HepG2 (cell line): Measurements from ENCODE around the gene TEX35. TPM values are rescaled to one million over a fixed set of nuclear protein-coding genes. Genes with fewer than 3 reads are reported as not detected.
A peak's percentile ranks its signal among the peaks of the same experiment; 100 is the strongest.

ENCODE experiments used
- ATAC-seq: fragments of 200-7000 bp; cut with Tn5 transposase; 3 replicates; pipeline ENCODE4 v1.9.1; 2020; ENCODE audit warnings: mild to moderate bottlenecking, moderate library complexity
- BruUV-seq: library from RNA; stranded (reverse); fragments of 400-500 nt; replicated peaks from 2 replicates; lab custom pipeline; 2021; lab: Mats Ljungman, UMichigan
- CTCF ChIA-PET: fragments of 300-600 bp; formaldehyde crosslinking; extraction: SDS; loops from one replicate; lab custom pipeline; 2021; ENCODE audit warnings: low total read pairs, inconsistent platforms, low intra/inter-chr PET ratio; lab: Yijun Ruan, JAX
- POLR2A ChIA-PET: fragments of 350-600 bp; sonication (Branson Sonifier 250); formaldehyde crosslinking; loops from one replicate; lab custom pipeline; 2020; ENCODE audit warnings: antibody characterized with exemption, inconsistent platforms; lab: Yijun Ruan, JAX
- DNase-seq: peaks from one replicate; pipeline ENCODE4 v3.0.0-alpha.2; 2015; ENCODE audit warnings: low spot score
- FAIRE-seq: peaks from 3 replicates; lab custom pipeline; 2011; peaks lifted over from hg19 to GRCh38; lab: Jason Lieb, UNC
- H2AFZ ChIP-seq: one replicate; pipeline ENCODE4 v1.6.1; 2011; ENCODE audit warnings: low read length, inconsistent platforms
- H3K27ac ChIP-seq: fragments of 300-600 bp; 3 replicates; pipeline ENCODE4 v1.8.0; 2011; ENCODE audit warnings: mixed run types, mild to moderate bottlenecking, mixed read lengths, low read length, inconsistent platforms; ENCODE audit not compliant: insufficient read depth; ENCODE audit errors: extremely low read length
- H3K27me3 ChIP-seq, 2 experiments: fragments of 200-600 bp in 1 of 2; 2 replicates in 1 of 2; 3 replicates in 1 of 2; pipeline versions ENCODE4 v1.6.0 to v1.8.0; 2011; ENCODE audit warnings: low read length in 2 of 2, mild to moderate bottlenecking in 2 of 2, moderate library complexity in 2 of 2, inconsistent platforms in 1 of 2; ENCODE audit not compliant: insufficient read depth in 2 of 2, control insufficient read depth in 1 of 2
- H3K36me3 ChIP-seq, 2 experiments: fragments of 200-600 bp in 1 of 2; replicated peaks in 1 of 2; 2 replicates in 1 of 2; 3 replicates in 1 of 2; pipeline versions ENCODE4 v1.5.1 to v1.8.0; 2011; ENCODE audit warnings: low read length in 2 of 2, inconsistent platforms in 1 of 2; ENCODE audit not compliant: insufficient read depth in 2 of 2, control insufficient read depth in 1 of 2
- H3K4me1 ChIP-seq: 2 replicates; pipeline ENCODE4 v1.5.1; 2012; ENCODE audit warnings: low read length, inconsistent platforms; ENCODE audit not compliant: insufficient read depth
- H3K4me2 ChIP-seq: 2 replicates; pipeline ENCODE4 v1.6.0; 2011; ENCODE audit warnings: low read depth, low read length, inconsistent platforms
- H3K4me3 ChIP-seq, 3 experiments: fragments of 200-600 bp in 1 of 3; sonication (generic), shearing (Covaris generic) in 1 of 3; replicated peaks in 1 of 3; 2 replicates each; pipeline ENCODE4 v1.5.1; 2011 to 2016; ENCODE audit warnings: low read length in 3 of 3, inconsistent platforms in 2 of 3, low read depth in 2 of 3, mild to moderate bottlenecking in 2 of 3, control low read depth in 1 of 3, mixed read lengths in 1 of 3; ENCODE audit not compliant: insufficient read depth in 1 of 3
- H3K79me2 ChIP-seq: one replicate; pipeline ENCODE4 v1.6.1; 2011; ENCODE audit warnings: low read length, inconsistent platforms; ENCODE audit not compliant: insufficient read depth
- H3K9ac ChIP-seq: 2 replicates; pipeline ENCODE4 v1.6.0; 2011; ENCODE audit warnings: mild to moderate bottlenecking, low read depth, low read length, inconsistent platforms; ENCODE audit not compliant: insufficient read depth
- H3K9me3 ChIP-seq: 2 replicates; pipeline ENCODE4 v1.5.1; 2012; ENCODE audit warnings: mild to moderate bottlenecking, low read length
- H4K20me1 ChIP-seq: 2 replicates; pipeline ENCODE4 v1.6.0; 2011; ENCODE audit warnings: inconsistent platforms, mild to moderate bottlenecking, low read length, moderate library complexity; ENCODE audit not compliant: insufficient read depth
- FOXM1 ChIP-seq: sonication (generic); formaldehyde crosslinking; IDR thresholded peaks from 2 replicates; pipeline ENCODE4 v1.5.0; 2020; ENCODE audit warnings: missing genetic modification reagents
- GATAD1 ChIP-seq: IDR thresholded peaks from 2 replicates; pipeline ENCODE4 v1.6.1; 2016; ENCODE audit warnings: missing genetic modification reagents, missing compliant biosample characterization
- SMAD9 ChIP-seq: sonication (generic); formaldehyde crosslinking; IDR thresholded peaks from 2 replicates; pipeline ENCODE4 v1.5.1; 2020; ENCODE audit warnings: mild to moderate bottlenecking, missing genetic modification reagents
- SPEN ChIP-seq: sonication (generic); formaldehyde crosslinking; IDR thresholded peaks from 2 replicates; pipeline ENCODE4 v1.5.1; 2020; ENCODE audit warnings: low read depth, mild to moderate bottlenecking, missing genetic modification reagents
- TRAFD1 ChIP-seq: sonication (generic); formaldehyde crosslinking; IDR thresholded peaks from 2 replicates; pipeline ENCODE4 v1.5.1; 2020; ENCODE audit warnings: missing genetic modification reagents, mild to moderate bottlenecking, borderline replicate concordance
- ZNF615 ChIP-seq: sonication (generic); formaldehyde crosslinking; IDR thresholded peaks from 2 replicates; pipeline ENCODE4 v1.5.0; 2020; ENCODE audit warnings: mild to moderate bottlenecking, missing genetic modification reagents, borderline replicate concordance
- ZNF770 ChIP-seq: sonication (generic); formaldehyde crosslinking; IDR thresholded peaks from 2 replicates; pipeline ENCODE4 v1.5.0; 2020; ENCODE audit warnings: mild to moderate bottlenecking, missing genetic modification reagents
- ZSCAN29 ChIP-seq: sonication (generic); formaldehyde crosslinking; conservative IDR thresholded peaks from 2 replicates; pipeline ENCODE4 v1.4.0; 2020; ENCODE audit warnings: mild to moderate bottlenecking, missing genetic modification reagents
- WGBS: methylation state at CpG from one replicate; pipeline ENCODE4 v1.1.6; 2017; ENCODE audit warnings: low lambda C conversion rate; 5-methylcytosine and 5-hydroxymethylcytosine counted together
- in situ Hi-C: cut with HindIII; loops from 2 replicates; pipeline ENCODE4 v1.10.0; 2017; ENCODE audit warnings: low pct_unique_long_range_greater_than_20kb; ENCODE audit not compliant: extremely low pct_ligation_motif_present
- intact Hi-C: fragments of 100-400 bp; cut with micrococcal nuclease; formaldehyde crosslinking; loops from one replicate; pipeline ENCODE4 v1.10.0; 2022; ENCODE audit not compliant: unreplicated experiment
- polyA plus RNA-seq, 8 experiments: library from polyadenylated mRNA; depleted of rRNA in 3 of 8; stranded (reverse) in 7 of 8; unstranded in 1 of 8; fragments of >200 nt; fragmentation: Illumina TruSeq in 4 of 8; extraction: Trizol in 4 of 8; gene quantifications; 2 replicates each; pipeline versions ENCODE4 v1.2.1 to v1.2.3, GENCODE V29; 2011 to 2016; ENCODE audit warnings: low read depth in 4 of 8, missing spikeins in 1 of 8, mixed read lengths in 1 of 8; ENCODE audit not compliant: insufficient read depth in 1 of 8
- total RNA-seq, 5 experiments: library from RNA; depleted of rRNA; stranded (reverse); fragments of >200 nt; fragmentation: Illumina TruSeq; extraction: Trizol; gene quantifications; 2 replicates each; pipeline ENCODE4 v1.2.3, GENCODE V29; 2016; ENCODE audit warnings: low read depth in 1 of 5

TEX35 gene
- total and polyA plus RNA-seq, 2 of the 13 experiments (the other 11 are each of a cell fraction or from before 2014, with no cell fraction given): not detected

- intact Hi-C loops (loop anchor here (2.0 kb wide), 2 partner anchors 190 to 200 kb away; no protein-coding TSS in a partner anchor), in situ Hi-C loops (loop anchor here (10.0 kb wide), 1 partner anchor 206 kb away; no protein-coding TSS in a partner anchor)
- H3K27ac ChIP-seq: no peak overlapping the region
- peaks cover 9% of the 10 kb centered on the region; the same call in 1 of the 2 replicates for H3K4me1 ChIP-seq
- H3K9me3 ChIP-seq: no peaks in the 10 kb centered on the region
- H3K36me3 ChIP-seq: no peaks in the 10 kb centered on the region
- H4K20me1 ChIP-seq: no peaks in the 10 kb centered on the region
- no peak overlapping the region for H3K4me3 ChIP-seq
- peaks cover 0 to 17% of the 10 kb centered on the region in 2 experiments; a peak in 3 of 5 replicates for H3K27me3 ChIP-seq
- no peak overlapping the region for H3K9ac ChIP-seq
- 41% methylated on average over 5 of the region's 10 CpGs for WGBS
- FAIRE-seq (no peak), DNase-seq (no peak), ATAC-seq (peak; percentile 31)
- peak overlapping the region; percentile 38; the same call in 1 of the 2 replicates for H3K4me2 ChIP-seq
- POLR2A ChIA-PET: no interaction called here
- H2AFZ ChIP-seq: no peak overlapping the region
- no TSS peak for BruUV-seq
- TF ChIP-seq SPEN (CRISPR knock-in tag): no peak
- TF ChIP-seq ZSCAN29 (CRISPR knock-in tag): no peak
- no peak for TF ChIP-seq ZNF615 (CRISPR knock-in tag)
- TF ChIP-seq FOXM1: no peak
- TF ChIP-seq TRAFD1 (CRISPR knock-in tag): no peak
- no peak for TF ChIP-seq GATAD1 (CRISPR knock-in tag)
- TF ChIP-seq SMAD9: no peak
- TF ChIP-seq ZNF770 (CRISPR knock-in tag): no peak
- CTCF ChIA-PET: interaction anchor here (1.2 to 1.3 kb wide), 4 partner anchors 190 to 252 kb away, joined by 3 to 7 read pairs (median 4); no protein-coding TSS in a partner anchor
- no peaks in the 10 kb centered on the region for H3K79me2 ChIP-seq
Measured at GRCh38 chr1:178500936-178501554, 11.9 kb upstream of the TEX35 start.
